22Rv1 (cell line): ENCODE measurements around the gene INPP5A.

Experiments
- CTCF ChIP-seq: fragments of 450-650 bp; IDR thresholded peaks from 2 replicates; pipeline ENCODE4 v1.5.1; 2017; ENCODE audit warnings: mild to moderate bottlenecking
- ZFX ChIP-seq: fragments of 450-650 bp; IDR thresholded peaks from 2 replicates; pipeline ENCODE4 v1.6.1; 2017; ENCODE audit warnings: antibody characterized with exemption, borderline replicate concordance

- TF ChIP-seq CTCF (no peak), ZFX (no peak)
Measured at GRCh38 chr10:132610071-132610701, 72.6 kb downstream of the INPP5A start.
